Measurements from ENCODE around the gene ABTB1. TPM values are rescaled to one million over a fixed set of nuclear protein-coding genes. Genes with fewer than 3 reads are reported as not detected.
"Not testable (repeated sequence)": the region's sequence is repeated elsewhere in the genome, so short reads cannot be mapped to it uniquely, and the experiment has no call there.

ABTB1 gene
- total RNA-seq, 4 donors from 2014 or later = 19.5 to 114 (median 28.7) TPM

DNA sequence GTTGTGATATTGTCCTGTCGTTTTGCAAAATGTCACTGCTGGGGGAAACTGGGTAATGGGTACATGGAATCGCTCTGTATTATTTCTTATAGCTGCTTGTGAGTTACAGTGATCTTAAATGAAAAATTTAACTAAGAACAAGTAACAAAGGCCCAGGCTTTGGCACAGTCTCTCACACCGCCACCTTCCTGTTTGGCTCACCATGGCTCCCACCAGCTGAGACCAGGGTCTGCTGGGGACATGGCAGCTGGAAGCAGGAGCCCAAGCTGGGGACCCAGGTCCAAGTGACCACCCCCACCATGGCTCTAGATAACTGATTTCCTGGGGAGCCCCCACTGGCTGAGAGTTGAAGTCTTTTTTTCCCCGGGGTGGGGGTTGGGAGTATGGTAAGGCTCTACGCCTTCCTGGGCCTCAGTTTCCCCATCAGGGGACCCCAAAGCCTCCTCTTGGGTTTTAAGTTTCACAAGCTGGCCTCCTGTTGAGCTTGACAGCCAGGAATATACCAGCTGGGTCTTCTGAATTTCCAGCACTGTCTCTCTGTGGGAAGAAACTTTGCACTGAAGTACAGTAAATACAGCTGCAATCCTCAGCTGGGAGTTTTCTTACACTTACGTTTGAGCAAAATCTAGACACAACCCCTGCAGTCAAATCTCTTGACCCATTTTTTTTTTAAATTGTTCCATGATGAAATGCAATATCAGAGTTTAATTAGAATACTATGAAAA lies 26.1 kb downstream of the ABTB1 start:
- no peak for DNase-seq (ENCODE audit: low spot score)
- ATAC-seq (ENCODE audit: low FRiP score) = no peak

DNA sequence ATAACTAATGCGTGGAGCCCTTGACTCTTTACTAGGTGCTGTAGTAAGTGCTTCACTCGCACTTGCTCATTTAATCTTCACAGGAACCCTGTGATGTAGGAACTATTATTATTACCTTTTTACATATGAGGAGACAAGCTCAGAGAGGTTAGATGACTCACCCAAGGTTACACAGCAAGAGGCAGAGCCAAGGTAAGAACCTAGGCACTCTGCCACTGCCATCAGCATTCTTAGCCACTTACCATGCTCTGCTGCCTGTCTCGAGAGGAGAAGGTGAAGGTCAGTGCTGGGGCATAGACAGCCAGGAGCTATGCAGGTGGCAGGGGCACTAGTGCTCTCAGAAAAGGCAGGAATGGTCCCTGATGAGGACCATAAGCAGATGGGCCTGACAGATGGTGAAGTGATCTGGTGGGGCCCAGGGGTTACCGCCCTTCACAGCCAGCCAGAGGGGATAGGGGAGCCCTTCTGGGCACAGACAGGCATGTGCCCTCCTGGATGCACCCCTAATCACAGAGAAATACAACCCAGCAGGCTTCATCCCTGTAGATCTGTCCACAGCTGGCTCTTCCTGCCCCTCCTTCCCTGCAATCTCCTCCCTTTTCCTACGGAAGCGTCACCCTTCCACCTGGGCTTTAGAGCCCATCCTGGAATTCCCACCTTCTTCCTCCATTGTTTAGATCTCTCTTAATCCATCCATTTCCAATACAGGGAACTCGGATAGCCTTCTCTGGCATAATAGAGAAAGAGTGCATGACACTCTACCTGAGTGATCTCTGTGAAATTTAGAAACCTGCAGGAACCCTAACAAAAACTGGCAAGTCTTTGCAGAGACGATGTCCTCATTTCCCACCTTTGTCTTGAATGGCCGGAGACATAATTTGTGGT lies 26.9 kb downstream of the ABTB1 start:
- no peak for DNase-seq (ENCODE audit: low spot score)
- ATAC-seq (ENCODE audit: low FRiP score) = no peak
- TF ChIP-seq, protein P1, sequence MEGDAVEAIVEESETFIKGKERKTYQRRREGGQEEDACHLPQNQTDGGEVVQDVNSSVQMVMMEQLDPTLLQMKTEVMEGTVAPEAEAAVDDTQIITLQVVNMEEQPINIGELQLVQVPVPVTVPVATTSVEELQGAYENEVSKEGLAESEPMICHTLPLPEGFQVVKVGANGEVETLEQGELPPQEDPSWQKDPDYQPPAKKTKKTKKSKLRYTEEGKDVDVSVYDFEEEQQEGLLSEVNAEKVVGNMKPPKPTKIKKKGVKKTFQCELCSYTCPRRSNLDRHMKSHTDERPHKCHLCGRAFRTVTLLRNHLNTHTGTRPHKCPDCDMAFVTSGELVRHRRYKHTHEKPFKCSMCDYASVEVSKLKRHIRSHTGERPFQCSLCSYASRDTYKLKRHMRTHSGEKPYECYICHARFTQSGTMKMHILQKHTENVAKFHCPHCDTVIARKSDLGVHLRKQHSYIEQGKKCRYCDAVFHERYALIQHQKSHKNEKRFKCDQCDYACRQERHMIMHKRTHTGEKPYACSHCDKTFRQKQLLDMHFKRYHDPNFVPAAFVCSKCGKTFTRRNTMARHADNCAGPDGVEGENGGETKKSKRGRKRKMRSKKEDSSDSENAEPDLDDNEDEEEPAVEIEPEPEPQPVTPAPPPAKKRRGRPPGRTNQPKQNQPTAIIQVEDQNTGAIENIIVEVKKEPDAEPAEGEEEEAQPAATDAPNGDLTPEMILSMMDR (IDR thresholded peaks at IDR 0.05) = no peak

More for the DNA sequence above, 26.1 kb downstream of the ABTB1 start:
- TF ChIP-seq, protein P1 (IDR thresholded peaks at IDR 0.05) = no peak

DNA sequence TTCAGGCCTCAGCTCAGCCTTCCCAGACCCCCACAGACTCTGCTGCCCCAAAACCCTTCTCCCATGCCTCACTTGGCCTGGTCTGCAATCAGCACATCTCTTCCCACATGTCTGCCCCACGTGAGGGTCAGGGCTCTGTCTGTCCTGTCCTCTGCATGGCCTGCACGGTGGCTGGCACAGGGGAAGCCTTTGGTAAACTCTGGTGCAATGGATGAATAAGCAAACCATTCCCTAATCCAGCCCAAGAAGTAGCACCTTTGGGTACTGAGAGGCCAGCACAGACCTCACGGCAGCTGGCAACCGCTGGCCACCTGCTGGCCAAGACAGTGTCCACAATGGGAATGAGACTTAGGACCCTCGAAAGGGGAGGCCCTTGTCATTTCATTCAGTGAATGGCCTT lies 27.7 kb downstream of the ABTB1 start:
- TF ChIP-seq, protein P1 (IDR thresholded peaks at IDR 0.05) = no peak
- DNase-seq (ENCODE audit: low spot score) (no peak), ATAC-seq (ENCODE audit: low FRiP score) (no peak)

DNA sequence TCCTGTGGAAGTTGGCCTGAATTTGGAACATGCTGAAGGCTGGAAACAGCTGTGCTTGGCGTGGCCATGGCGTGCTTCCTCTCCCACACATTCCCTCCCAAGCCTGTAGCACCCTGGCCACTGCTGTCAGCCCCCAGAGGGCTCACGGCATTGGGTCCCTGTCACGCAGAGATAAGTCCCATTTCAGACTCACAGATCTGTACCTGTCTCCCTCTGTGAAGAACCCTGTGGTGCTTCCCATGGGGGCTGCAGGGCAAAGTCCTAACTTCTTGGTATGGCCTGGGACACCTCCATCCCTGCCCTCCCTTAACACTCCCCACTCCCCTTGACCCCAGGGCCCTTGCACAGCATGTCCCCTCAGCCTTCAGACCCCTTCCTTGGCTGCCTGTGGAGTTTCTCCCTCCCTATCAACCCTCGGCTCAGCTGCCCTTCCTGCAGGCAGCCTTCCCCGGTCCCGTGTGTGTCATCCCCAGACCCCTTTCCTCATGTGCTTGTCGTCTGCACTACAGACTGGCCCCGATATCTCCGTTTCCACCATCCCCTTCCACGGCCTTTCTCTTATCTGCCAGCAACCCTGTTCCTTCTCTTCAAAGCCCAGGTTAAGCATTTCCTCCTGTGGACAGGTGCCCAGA lies 28.6 kb downstream of the ABTB1 start:
- no peak for ATAC-seq (ENCODE audit: low FRiP score)
- DNase-seq (ENCODE audit: low spot score) = no peak
- TF ChIP-seq, protein P1 (IDR thresholded peaks at IDR 0.05) = no peak

DNA sequence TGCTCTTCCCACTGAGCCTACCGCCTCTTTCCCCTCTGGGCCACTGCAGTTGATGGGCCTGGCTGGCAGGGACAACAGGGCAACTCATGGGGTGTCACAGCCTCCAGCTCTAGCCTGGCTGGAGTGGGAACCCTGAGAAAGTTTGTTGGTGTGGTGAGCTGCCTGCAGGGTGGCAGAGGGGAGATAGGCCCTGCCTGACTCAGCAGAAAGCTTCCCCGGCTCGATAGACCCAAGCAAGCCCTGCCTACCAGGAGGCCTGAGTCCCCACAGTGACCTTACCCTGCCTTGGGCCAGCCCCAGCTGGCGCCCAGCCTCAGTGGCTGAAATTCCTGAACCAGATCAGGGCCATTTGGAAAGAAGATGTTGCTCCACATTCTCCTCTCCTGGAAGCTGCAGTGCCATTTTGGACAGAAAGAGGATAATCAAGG lies 29.4 kb downstream of the ABTB1 start:
- TF ChIP-seq, protein P1 (IDR thresholded peaks at IDR 0.05) = no peak
- DNase-seq (ENCODE audit: low spot score) (no peak), ATAC-seq (ENCODE audit: low FRiP score) (peak; percentile 9)

DNA sequence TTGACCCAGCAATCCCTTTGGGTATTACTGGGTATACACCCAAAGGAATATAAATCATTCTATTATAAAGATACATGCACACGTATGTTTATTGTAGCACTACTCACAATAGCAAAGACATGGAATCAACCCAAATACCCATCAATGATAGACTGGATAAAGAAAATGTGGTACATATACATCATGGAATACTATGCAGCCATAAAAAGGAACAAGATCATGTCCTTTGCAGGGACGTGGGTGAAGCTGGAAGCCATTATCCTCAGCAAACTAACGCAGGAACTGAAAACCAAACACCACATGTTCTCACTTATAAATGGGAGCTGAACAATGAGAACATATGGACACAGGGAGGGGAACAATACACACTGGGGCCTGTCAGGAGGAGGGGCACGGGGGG lies 32.1 kb downstream of the ABTB1 start:
- DNase-seq (ENCODE audit: low spot score); ATAC-seq (ENCODE audit: low FRiP score): not testable (repeated sequence)

DNA sequence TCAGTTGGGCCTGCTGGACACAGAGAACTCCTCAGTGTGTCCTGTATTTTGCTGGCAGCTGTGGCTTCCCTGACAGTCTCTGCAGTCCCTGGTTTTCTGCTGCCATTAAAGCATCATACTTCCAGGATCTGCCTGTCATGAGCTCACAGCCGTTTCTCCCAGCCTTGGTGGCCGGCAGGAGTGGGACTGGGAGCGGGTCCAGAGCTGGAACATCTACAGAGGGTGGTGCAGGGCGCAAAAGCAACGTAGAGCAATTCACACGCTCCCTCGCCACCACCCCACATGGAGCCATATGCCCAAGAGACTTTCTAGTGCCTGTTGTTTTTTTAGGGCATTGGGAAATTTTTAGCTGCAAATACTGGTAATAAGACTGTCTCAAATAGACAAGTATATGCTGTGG lies 33.6 kb downstream of the ABTB1 start:
- TF ChIP-seq, protein P1 (IDR thresholded peaks at IDR 0.05) = no peak
- DNase-seq (ENCODE audit: low spot score) = no peak

More for the DNA sequence above, 33.6 kb downstream of the ABTB1 start:
- ATAC-seq (ENCODE audit: low FRiP score) = no peak

Data from omental fat pad (tissue), 4 donors.